MM.1S (cell line): Measurements from ENCODE around the gene ATXN1.
"Not testable (repeated sequence)": the region's sequence is repeated elsewhere in the genome, so short reads cannot be mapped to it uniquely, and the experiment has no call there.

Experiments used
- DNase-seq: peaks from one replicate; pipeline ENCODE4 v3.0.0-alpha.2; 2015
- H2AFZ ChIP-seq: fragments of 300-600 bp; sonication (generic); 2 replicates; pipeline ENCODE4 v1.6.0; 2016; ENCODE audit warnings: antibody characterized with exemption, low read length
- H3F3A ChIP-seq: fragments of 300-600 bp; sonication (generic); 2 replicates; pipeline ENCODE4 v1.6.1; 2016; ENCODE audit warnings: mild to moderate bottlenecking, antibody characterized with exemption, low read length, moderate library complexity, mixed read lengths; ENCODE audit not compliant: insufficient read depth
- H3K27ac ChIP-seq: fragments of 300-600 bp; sonication (generic); 2 replicates; pipeline ENCODE4 v1.5.1; 2016; ENCODE audit warnings: mild to moderate bottlenecking, low read length
- H3K27me3 ChIP-seq: fragments of 300-600 bp; sonication (generic); replicated peaks from 2 replicates; pipeline ENCODE4 v1.6.0; 2016; ENCODE audit warnings: low read length; ENCODE audit not compliant: insufficient read depth
- H3K36me3 ChIP-seq: fragments of 300-600 bp; sonication (generic); replicated peaks from 2 replicates; pipeline ENCODE4 v1.6.1; 2016; ENCODE audit warnings: mild to moderate bottlenecking, low read length, mixed read lengths; ENCODE audit not compliant: insufficient read depth
- H3K4me1 ChIP-seq: fragments of 300-600 bp; sonication (generic); 2 replicates; pipeline ENCODE4 v1.6.1; 2016; ENCODE audit warnings: low read length, mixed read lengths
- H3K4me2 ChIP-seq: fragments of 300-600 bp; sonication (generic); 2 replicates; pipeline ENCODE4 v1.6.0; 2016; ENCODE audit warnings: low read depth, low read length
- H3K4me3 ChIP-seq: fragments of 300-600 bp; sonication (generic); 2 replicates; pipeline ENCODE4 v1.5.1; 2016; ENCODE audit warnings: low read length, mixed read lengths
- H3K79me2 ChIP-seq: fragments of 300-600 bp; sonication (generic); 2 replicates; pipeline ENCODE4 v1.6.1; 2016; ENCODE audit warnings: mixed run types, low read length, mixed read lengths
- H3K9ac ChIP-seq: fragments of 300-600 bp; sonication (generic); 2 replicates; pipeline ENCODE4 v1.6.1; 2016; ENCODE audit warnings: low read length, mixed read lengths
- H3K9me2 ChIP-seq: fragments of 300-600 bp; sonication (generic); replicated peaks from 2 replicates; pipeline ENCODE4 v1.6.1; 2016; ENCODE audit warnings: mild to moderate bottlenecking, low read length, mixed read lengths; ENCODE audit not compliant: insufficient read depth
- H3K9me3 ChIP-seq: fragments of 300-600 bp; sonication (generic); replicated peaks from 2 replicates; pipeline ENCODE4 v1.6.1; 2016; ENCODE audit warnings: mild to moderate bottlenecking, low read length, mixed read lengths; ENCODE audit not compliant: insufficient read depth
- H4K20me1 ChIP-seq: fragments of 300-600 bp; sonication (generic); 2 replicates; pipeline ENCODE4 v1.6.1; 2016; ENCODE audit warnings: mild to moderate bottlenecking, low read length, moderate library complexity, mixed read lengths; ENCODE audit not compliant: insufficient read depth
- CTCF ChIP-seq: fragments of 300-600 bp; sonication (generic); IDR thresholded peaks from 2 replicates; pipeline ENCODE4 v1.5.1; 2016; ENCODE audit warnings: antibody characterized with exemption, low read length, mixed read lengths
- EZH2 ChIP-seq: fragments of 300-600 bp; sonication (generic); optimal IDR thresholded peaks from 2 replicates; pipeline ENCODE3; 2017; ENCODE audit warnings: low read depth, mild to moderate bottlenecking, antibody characterized with exemption, low read length, mixed read lengths
- EZH2phosphoT487 ChIP-seq: fragments of 300-600 bp; sonication (generic); IDR thresholded peaks from 2 replicates; pipeline ENCODE4 v1.6.1; 2018; ENCODE audit warnings: antibody characterized with exemption, low read length

The ATXN1 gene

GRCh38 chr6:16388488-16388887, 372.8 kb downstream of the ATXN1 start:
- Histone ChIP-seq H3K4me2 (no peak overlapping the region), H3K9me3 (no peaks in the 10 kb centered on the region), H3K9me2 (no peaks in the 10 kb centered on the region), H3K79me2 (no peaks in the 10 kb centered on the region), H3K27me3 (no peaks in the 10 kb centered on the region), H3K9ac (no peak overlapping the region), H4K20me1 (no peaks in the 10 kb centered on the region), H3K36me3 (no peaks in the 10 kb centered on the region), H3K27ac (no peak overlapping the region), H3K4me1 (no peaks in the 10 kb centered on the region), H2AFZ (no peak overlapping the region), H3K4me3 (no peak overlapping the region), H3F3A (no peaks in the 10 kb centered on the region)
- no peak for DNase-seq
- TF ChIP-seq EZH2 (no peak), EZH2phosphoT487 (no peak), CTCF (no peak)

GRCh38 chr6:16386057-16386456, 375.2 kb downstream of the ATXN1 start:
- no peak overlapping the region for H2AFZ ChIP-seq
- no peaks in the 10 kb centered on the region for H3K27me3 ChIP-seq
- H3K36me3 ChIP-seq = no peaks in the 10 kb centered on the region
- no peak for DNase-seq
- no peaks in the 10 kb centered on the region for H3K4me1 ChIP-seq
- no peaks in the 10 kb centered on the region for H3K79me2 ChIP-seq
- H4K20me1 ChIP-seq = no peaks in the 10 kb centered on the region
- no peak overlapping the region for H3K9ac ChIP-seq
- no peaks in the 10 kb centered on the region for H3K9me3 ChIP-seq
- H3F3A ChIP-seq = no peaks in the 10 kb centered on the region
- H3K9me2 ChIP-seq = no peaks in the 10 kb centered on the region
- TF ChIP-seq EZH2phosphoT487 = no peak
- no peak for TF ChIP-seq CTCF
- no peak for TF ChIP-seq EZH2
- no peak overlapping the region for H3K27ac ChIP-seq
- H3K4me3 ChIP-seq = no peak overlapping the region
- H3K4me2 ChIP-seq = no peak overlapping the region

GRCh38 chr6:16383607-16384206, 377.6 kb downstream of the ATXN1 start:
- no peaks in the 10 kb centered on the region for H4K20me1 ChIP-seq
- H3K4me3 ChIP-seq = no peak overlapping the region
- no peaks in the 10 kb centered on the region for H3K9me3 ChIP-seq
- H2AFZ ChIP-seq = no peak overlapping the region
- H3K9ac ChIP-seq = no peak overlapping the region
- no peaks in the 10 kb centered on the region for H3F3A ChIP-seq
- no peaks in the 10 kb centered on the region for H3K4me1 ChIP-seq
- no peaks in the 10 kb centered on the region for H3K79me2 ChIP-seq
- H3K27me3 ChIP-seq = no peaks in the 10 kb centered on the region
- no peaks in the 10 kb centered on the region for H3K9me2 ChIP-seq
- TF ChIP-seq CTCF (no peak), EZH2phosphoT487 (no peak), EZH2 (no peak)
- H3K36me3 ChIP-seq = no peaks in the 10 kb centered on the region
- H3K4me2 ChIP-seq = no peak overlapping the region
- H3K27ac ChIP-seq = no peak overlapping the region
- no peak for DNase-seq

GRCh38 chr6:16381968-16382367, 379.3 kb downstream of the ATXN1 start:
- DNase-seq, H3K4me3 ChIP-seq, H3K79me2 ChIP-seq, H3K27ac ChIP-seq, H3K9me2 ChIP-seq, H3K27me3 ChIP-seq, H3K4me1 ChIP-seq, H3K36me3 ChIP-seq, H4K20me1 ChIP-seq, H3F3A ChIP-seq, H2AFZ ChIP-seq, H3K9ac ChIP-seq, H3K4me2 ChIP-seq, H3K9me3 ChIP-seq: not testable (repeated sequence)
